ENCODE measurements around the gene CABP7.

Gene CABP7

DNA sequence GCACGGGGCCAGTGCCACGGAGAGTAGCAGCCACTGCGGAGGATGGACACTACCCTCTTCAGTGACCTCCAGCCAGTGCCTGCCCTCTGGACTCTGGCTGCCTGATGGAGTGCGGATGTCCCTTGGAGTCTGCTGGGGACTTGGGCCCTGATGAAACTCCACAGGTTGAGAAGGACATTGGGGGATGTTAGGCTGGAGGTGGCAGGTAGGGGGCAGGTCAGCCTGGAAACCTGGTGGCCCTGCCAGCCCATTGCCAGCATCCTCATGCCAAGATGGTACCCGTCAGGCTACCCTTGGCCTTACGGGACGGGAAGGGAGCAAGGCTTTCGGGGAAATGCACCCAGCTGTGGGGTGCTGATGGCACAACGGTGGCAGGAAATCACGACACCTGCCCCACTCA lies 4.0 kb downstream of the CABP7 start:
- DNase-seq (ENCODE audit: low spot score) = no peak

DNA sequence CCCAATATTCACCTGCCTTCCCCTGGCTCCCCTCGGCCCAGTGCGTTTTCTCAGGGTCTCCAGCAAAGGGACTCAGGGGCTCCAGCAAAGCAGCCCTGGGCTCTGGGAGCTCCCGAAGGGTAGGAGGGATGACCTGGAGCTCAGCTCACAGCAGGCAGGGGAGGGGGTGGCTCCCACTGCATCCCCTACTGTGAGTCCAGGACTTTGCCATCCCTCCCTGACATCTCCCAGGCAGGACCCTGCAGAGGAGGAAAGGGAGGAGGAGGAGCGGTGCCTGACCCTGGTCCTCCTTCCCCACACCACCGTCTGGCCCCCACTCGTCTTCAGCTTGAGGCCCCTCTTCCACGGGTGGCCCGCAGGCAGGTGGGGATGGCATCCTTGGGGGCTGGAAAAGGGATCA lies 5.0 kb downstream of the CABP7 start:
- no peak for DNase-seq (ENCODE audit: low spot score)

GRCh38 chr22:29726106-29726505 lies 6.3 kb downstream of the CABP7 start:
- no peak for DNase-seq (ENCODE audit: low spot score)

- no peak for DNase-seq (ENCODE audit: low spot score)
Measured at GRCh38 chr22:29726512-29727130, 6.8 kb downstream of the CABP7 start.

- no peak for DNase-seq (ENCODE audit: low spot score)
Measured at GRCh38 chr22:29727131-29727523, 7.3 kb downstream of the CABP7 start.

GRCh38 chr22:29729161-29729560 lies 9.4 kb downstream of the CABP7 start:
- no peak for DNase-seq (ENCODE audit: low spot score)

GRCh38 chr22:29731058-29731850 lies 11.5 kb downstream of the CABP7 start:
- no peak for DNase-seq (ENCODE audit: low spot score)

DNA sequence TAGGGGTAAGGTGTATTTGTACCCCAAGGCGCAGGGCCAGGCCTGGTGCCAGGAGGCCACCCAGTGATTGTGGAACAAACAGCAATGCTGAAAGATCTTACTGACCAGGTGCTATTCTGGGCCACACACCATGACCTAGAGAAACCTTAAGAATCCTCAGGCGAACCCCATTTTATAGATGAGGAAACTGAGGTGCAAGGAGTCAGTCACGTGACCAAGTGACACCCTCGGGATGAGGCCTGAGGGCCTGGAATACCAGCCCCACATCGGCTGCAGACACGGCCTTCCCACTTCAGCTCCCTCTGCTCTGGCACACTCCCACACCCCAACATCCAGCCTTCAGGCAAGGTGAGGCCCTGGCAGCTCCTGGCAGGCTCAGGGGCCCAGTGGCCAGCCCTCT lies 13.1 kb downstream of the CABP7 start:
- no peak for DNase-seq (ENCODE audit: low spot score)

DNA sequence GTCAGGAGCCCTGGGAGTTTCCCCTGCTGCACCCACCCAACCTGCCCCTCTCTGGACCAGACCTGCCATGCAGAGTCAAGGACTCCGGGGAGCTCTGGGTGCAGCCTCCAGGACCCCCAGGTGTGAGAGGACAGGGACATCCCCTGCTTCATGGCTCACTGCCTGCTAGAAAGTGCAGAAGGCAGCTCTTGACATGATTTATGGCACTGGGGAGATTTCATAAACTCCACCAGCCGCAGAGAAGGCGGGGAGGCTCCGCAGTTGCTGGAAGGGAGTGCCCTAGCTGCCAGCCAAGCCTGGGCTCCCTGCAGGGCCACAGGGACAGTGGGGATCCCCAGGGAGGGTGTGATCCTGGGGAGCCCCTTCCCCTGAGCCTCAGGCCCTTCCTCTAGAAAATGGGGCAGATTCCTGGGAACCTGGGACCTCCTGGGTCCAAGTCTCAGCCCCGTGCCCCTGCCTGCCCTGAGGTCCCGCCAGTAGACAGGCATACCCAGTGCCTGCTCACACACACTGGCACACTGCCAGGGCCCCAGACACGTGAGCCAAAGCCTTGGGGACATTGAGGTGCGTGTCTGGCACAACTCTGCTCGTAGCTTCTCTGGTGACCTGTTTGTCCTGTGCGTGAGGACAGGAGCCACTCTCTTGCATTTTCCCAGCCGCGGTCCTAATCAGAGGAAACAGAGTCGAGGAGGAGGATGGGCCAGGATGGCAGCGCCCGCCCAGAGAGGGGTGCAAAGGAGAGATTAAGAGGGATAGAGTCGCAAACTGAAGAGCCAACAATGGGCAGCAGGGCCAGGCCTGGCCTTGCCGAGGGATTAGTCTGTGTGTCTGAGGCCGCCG lies 13.8 kb downstream of the CABP7 start:
- DNase-seq (ENCODE audit: low spot score) = no peak

GRCh38 chr22:29734406-29734805 lies 14.6 kb downstream of the CABP7 start:
- no peak for DNase-seq (ENCODE audit: low spot score)

DNA sequence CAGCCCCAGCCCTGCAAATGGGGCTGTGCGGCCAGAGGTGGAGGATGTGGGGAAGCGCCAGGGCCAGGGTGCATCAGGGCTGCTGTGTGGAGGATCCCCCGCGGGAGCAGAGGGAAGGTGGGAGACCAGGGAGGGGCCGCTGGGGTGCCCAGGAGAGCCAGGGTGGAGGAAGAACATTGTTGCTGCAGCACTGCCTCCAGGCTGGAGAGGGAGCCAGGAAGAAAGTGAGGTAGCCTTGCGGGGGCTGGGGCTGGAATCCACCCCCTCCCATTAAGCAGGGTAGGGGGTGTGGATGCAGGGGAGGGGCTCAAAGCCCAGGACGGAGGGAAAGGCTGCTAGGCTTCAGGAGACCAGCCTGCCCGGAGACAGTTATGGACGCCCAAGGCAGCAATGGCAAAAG lies 15.0 kb downstream of the CABP7 start:
- no peak for DNase-seq (ENCODE audit: low spot score)

- no peak for DNase-seq (ENCODE audit: low spot score)
Measured at GRCh38 chr22:29735416-29735815, 15.6 kb downstream of the CABP7 start.

DNA sequence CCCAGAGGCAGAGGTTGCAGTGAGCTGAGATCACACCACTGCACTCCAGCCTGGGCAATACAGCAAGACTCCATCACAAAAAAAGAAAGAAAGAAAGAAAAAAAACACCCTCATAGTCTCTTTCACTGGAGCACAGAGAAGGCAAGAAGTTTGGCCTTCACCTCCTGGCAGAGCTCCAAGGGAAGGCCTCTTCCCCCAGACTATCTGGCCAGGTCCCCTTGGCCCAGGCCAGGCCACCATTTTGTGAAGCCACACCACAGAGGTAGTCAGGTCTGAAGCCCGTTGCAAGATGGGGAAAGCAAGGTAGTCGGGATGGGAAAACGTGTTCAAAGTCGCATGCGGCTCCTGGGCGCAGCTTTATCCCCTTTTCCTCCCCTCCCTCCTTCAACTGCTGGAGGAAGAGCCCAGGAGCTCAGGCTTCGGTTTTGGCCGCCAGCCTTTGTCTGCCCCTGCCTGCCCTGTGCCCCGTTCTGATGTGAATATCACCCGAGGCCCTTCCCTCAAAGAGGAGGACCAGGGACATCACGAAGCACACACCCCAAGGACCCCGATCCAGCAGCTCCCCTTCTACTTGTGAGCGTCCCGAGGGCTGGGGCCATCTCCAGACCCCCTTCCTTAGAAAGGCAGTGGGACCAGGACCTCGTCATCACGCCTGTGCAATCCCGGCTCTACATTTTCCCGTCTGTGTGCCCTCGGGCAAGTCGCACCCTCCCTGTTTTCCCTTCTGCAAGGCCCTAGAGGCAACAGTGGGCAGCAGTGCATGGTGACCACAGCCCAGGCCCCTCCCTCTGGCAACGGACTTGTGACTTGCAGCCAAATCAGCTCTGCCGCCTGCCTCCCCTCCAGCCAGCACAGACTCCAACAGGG lies 17.7 kb downstream of the CABP7 start:
- DNase-seq (ENCODE audit: low spot score) = no peak

DNA sequence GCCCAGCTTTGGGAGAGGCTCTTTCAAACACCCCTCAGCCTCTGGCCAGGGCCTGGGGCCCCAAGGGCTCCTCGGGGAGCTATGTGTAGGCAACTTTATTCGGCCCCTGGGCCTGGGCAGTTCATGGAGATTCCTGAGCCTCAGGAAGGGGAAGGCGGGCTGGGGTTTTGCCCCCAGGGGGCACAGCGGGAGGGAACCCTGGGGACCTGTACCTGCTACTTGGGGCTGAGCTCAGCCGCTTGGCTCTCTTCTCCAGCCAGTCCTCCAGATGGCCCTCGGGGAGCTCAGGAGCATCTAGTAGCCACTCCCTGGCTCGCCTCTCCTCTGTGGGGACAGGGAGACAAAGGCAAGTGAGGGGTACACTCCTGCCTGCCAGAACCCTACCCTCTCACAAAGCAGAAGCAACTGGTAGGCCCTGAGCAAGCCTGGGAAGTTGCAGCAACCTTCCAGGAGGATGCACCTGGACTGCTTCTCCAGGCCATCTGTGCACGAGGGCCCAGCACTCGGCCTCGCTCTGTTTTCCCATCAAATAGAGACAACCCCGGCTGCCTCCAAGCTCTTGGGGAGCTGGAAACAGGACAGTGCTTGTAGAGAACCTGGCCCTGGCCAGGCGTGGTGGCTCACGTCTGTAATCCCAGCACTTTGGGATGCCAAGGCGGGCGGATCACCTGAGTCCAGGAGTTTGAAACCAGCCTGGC lies 18.5 kb downstream of the CABP7 start:
- DNase-seq (ENCODE audit: low spot score) = no peak

- DNase-seq (ENCODE audit: low spot score) = no peak
Measured at GRCh38 chr22:29739346-29739875, 19.6 kb downstream of the CABP7 start.

- DNase-seq (ENCODE audit: low spot score) = no peak
Measured at GRCh38 chr22:29740216-29740615, 20.4 kb downstream of the CABP7 start.

- no peak for DNase-seq (ENCODE audit: low spot score)
Measured at GRCh38 chr22:29741926-29742325, 22.1 kb downstream of the CABP7 start.

- DNase-seq (ENCODE audit: low spot score) = no peak
Measured at GRCh38 chr22:29742326-29742725, 22.5 kb downstream of the CABP7 start.

DNA sequence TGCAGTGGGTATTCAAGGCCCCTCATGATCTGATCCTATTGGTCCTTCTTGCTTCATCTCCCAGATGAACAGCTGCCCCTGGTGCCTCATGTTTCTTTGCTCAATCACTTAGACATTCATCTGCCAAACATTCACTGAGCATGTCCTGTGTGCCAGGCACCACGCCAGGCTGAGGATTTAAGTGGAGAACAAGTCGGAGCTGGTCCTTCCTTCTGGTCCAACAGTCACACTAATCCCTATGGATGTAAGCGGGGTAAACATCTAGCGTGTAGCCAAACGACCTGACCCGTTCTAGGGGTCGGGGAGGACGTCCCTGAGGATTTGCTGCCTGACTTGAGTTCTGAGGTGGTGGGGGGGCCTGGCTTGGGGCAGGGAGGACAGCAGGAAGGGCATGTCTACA lies 25.1 kb downstream of the CABP7 start:
- no peak for DNase-seq (ENCODE audit: low spot score)

- no peak for DNase-seq (ENCODE audit: low spot score)
Measured at GRCh38 chr22:29747832-29748231, 28.0 kb downstream of the CABP7 start.

DNA sequence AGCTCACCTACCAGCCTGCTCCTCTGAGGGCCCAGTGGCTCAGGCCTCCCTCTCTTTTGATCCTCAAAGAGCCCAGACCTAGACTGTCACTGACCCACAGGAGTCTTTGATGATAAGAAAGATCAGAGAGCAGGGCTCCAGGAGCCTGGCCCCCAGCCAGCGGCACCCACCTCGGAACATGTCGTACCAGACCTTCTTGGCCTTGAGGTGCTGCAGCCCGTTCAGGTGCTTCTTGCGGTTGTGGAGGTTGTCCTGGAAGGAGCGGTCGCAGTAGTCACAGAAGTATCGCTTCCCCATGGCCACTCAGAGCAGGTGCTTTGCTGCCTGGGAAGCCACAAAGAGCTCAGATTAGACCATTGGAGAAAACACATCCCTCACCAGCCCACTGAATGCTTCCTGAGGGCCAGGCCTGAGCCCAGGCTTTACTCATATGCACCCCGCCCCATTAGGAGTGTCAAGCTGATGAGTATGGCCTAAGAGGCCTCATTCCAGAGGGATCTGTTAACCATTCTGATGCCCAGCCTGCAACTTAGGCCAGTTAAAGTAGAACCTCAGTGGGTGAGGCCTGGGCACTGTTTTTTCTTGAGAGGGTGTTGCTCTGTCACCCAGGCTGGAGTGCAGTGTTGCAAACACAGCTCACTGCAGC lies 28.6 kb downstream of the CABP7 start:
- no peak for DNase-seq (ENCODE audit: low spot score)
